Fibroblast of lung (primary cell): ENCODE data around the gene NUP93. TPM values are rescaled to one million over a fixed set of nuclear protein-coding genes. Genes with fewer than 3 reads are reported as not detected.

Experiments
- DNase-seq, 2 donors: peaks; one replicate each; pipeline versions ENCODE4 v3.0.0 to v3.0.0-alpha.2; 2010; ENCODE audit warnings: low read depth in 2 of 2
- H2AFZ ChIP-seq: 2 replicates; pipeline ENCODE4 v1.5.1; 2012; ENCODE audit warnings: low read length, control low read depth, inconsistent platforms
- H3K27ac ChIP-seq: 2 replicates; pipeline ENCODE4 v1.5.1; 2011; ENCODE audit warnings: low read length, control low read depth; ENCODE audit not compliant: insufficient read depth
- H3K27me3 ChIP-seq: 2 replicates; pipeline ENCODE4 v1.5.1; 2011; ENCODE audit warnings: mild to moderate bottlenecking, low read length; ENCODE audit not compliant: control insufficient read depth, insufficient read depth
- H3K36me3 ChIP-seq: 2 replicates; pipeline ENCODE4 v1.5.1; 2011; ENCODE audit warnings: low read length; ENCODE audit not compliant: control insufficient read depth, insufficient read depth
- H3K4me1 ChIP-seq: 2 replicates; pipeline ENCODE4 v1.5.1; 2011; ENCODE audit warnings: low read length; ENCODE audit not compliant: control insufficient read depth, insufficient read depth; ENCODE audit errors: extremely low read depth
- H3K4me2 ChIP-seq: 2 replicates; pipeline ENCODE4 v1.5.1; 2011; ENCODE audit warnings: low read length, control low read depth; ENCODE audit not compliant: insufficient read depth; ENCODE audit errors: extremely low read depth
- H3K4me3 ChIP-seq, 4 experiments: fragments of 200-600 bp in 1 of 4; sonication (generic) in 1 of 4; replicated peaks in 1 of 4; 2 replicates each; pipeline ENCODE4 v1.5.1; 2011 to 2016; ENCODE audit warnings: low read length in 4 of 4, low read depth in 3 of 4, mild to moderate bottlenecking in 3 of 4, control low read depth in 2 of 4, inconsistent platforms in 1 of 4, mixed read lengths in 1 of 4; ENCODE audit not compliant: insufficient read depth in 1 of 4; ENCODE audit errors: control extremely low read depth in 1 of 4
- H3K79me2 ChIP-seq: 2 replicates; pipeline ENCODE4 v1.5.1; 2012; ENCODE audit warnings: mild to moderate bottlenecking, low read length, inconsistent platforms; ENCODE audit not compliant: control insufficient read depth, insufficient read depth
- H3K9ac ChIP-seq: 2 replicates; pipeline ENCODE4 v1.5.1; 2011; ENCODE audit warnings: mild to moderate bottlenecking, low read length, control low read depth; ENCODE audit not compliant: insufficient read depth
- H3K9me3 ChIP-seq: 2 replicates; pipeline ENCODE4 v1.5.1; 2012; ENCODE audit warnings: low read depth, low read length; ENCODE audit not compliant: control insufficient read depth, insufficient read depth
- H4K20me1 ChIP-seq: 2 replicates; pipeline ENCODE4 v1.5.1; 2011; ENCODE audit warnings: low read length; ENCODE audit not compliant: control insufficient read depth, insufficient read depth; ENCODE audit errors: extremely low read depth
- EZH2 ChIP-seq: IDR thresholded peaks from 2 replicates; pipeline ENCODE4 v1.5.1; 2012; ENCODE audit warnings: low read length, control low read depth, mild to moderate bottlenecking; ENCODE audit errors: missing control alignments
- polyA plus RNA-seq, 2 donors: library from polyadenylated mRNA; depleted of rRNA in 1 of 2; stranded (reverse) in 1 of 2; unstranded in 1 of 2; fragments of >200 nt; gene quantifications; 2 replicates each; pipeline ENCODE4 v1.2.1, GENCODE V29; 2011 to 2012; ENCODE audit warnings: missing spikeins in 1 of 2
- total RNA-seq: library from RNA; depleted of rRNA; stranded (reverse); fragments of >200 nt; gene quantifications from 2 replicates; pipeline ENCODE4 v1.2.1, GENCODE V29; 2014
- TF ChIP-seq, protein P1 (sequence below), 2 donors: IDR thresholded peaks in 1 of 2; conservative IDR thresholded peaks in 1 of 2; 1 replicate in 1 of 2; 2 replicates in 1 of 2; pipeline ENCODE4 v1.5.1; 2011 to 2012; ENCODE audit warnings: low read length in 2 of 2, control low read depth in 1 of 2, inconsistent platforms in 1 of 2, low read depth in 1 of 2, mild to moderate bottlenecking in 1 of 2

The NUP93 gene
- total and polyA plus RNA-seq, 2 donors (not counting 1 experiment from before 2014, with no cell fraction given) = 37.6 to 42.9 TPM

DNA sequence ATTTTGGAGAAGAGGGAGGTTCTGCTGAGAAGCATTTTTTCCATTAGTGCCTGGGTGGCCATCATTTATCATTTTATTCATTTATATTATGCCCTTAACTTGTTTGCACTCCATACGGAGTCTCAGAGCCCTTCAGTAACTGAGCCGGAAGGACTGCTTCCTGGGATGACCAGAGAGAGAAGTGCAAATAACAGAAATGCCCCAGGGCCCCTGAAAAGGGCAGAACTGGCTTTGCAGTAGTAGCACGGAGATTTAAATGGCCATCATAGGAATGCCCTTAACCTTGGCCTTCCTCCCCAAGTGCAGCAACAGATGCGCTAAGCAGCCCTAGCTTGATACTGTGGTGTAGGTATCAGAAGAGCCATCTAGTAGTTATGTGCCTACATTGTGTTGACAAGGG, 58.5 kb downstream of the NUP93 start:
- Histone ChIP-seq H3K4me2 (no peak overlapping the region), H4K20me1 (no peaks in the 10 kb centered on the region), H3K9me3 (no peaks in the 10 kb centered on the region)

DNA sequence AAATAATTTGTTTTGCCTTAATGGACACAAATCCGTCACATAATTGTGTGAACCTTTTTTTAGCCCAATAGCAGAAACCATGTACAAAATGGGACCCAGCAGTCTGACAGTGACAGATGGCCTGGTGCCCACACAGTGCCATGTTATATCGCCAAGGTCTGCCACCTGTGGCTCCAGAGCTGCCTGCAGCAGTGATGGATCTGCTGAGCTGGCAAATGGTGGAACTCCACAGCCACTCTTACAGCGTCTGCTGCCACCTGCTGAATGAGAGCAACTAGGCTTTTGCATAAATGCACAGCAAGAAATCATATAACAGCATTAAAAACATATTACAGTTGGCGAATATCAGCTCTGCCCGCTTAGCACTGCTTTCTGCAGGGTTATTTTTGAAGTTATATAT, 59.4 kb downstream of the NUP93 start:
- Histone ChIP-seq H3K36me3 (no peaks in the 10 kb centered on the region), H3K4me2 (no peak overlapping the region), H3K9me3 (no peaks in the 10 kb centered on the region), H3K4me1 (no peaks in the 10 kb centered on the region), H2AFZ (no peak overlapping the region), H3K4me3 (no peak overlapping the region), H3K79me2 (no peaks in the 10 kb centered on the region), H3K27ac (no peak overlapping the region), H4K20me1 (no peaks in the 10 kb centered on the region), H3K9ac (no peak overlapping the region), H3K27me3 (no peaks in the 10 kb centered on the region)
- TF ChIP-seq, protein P1, sequence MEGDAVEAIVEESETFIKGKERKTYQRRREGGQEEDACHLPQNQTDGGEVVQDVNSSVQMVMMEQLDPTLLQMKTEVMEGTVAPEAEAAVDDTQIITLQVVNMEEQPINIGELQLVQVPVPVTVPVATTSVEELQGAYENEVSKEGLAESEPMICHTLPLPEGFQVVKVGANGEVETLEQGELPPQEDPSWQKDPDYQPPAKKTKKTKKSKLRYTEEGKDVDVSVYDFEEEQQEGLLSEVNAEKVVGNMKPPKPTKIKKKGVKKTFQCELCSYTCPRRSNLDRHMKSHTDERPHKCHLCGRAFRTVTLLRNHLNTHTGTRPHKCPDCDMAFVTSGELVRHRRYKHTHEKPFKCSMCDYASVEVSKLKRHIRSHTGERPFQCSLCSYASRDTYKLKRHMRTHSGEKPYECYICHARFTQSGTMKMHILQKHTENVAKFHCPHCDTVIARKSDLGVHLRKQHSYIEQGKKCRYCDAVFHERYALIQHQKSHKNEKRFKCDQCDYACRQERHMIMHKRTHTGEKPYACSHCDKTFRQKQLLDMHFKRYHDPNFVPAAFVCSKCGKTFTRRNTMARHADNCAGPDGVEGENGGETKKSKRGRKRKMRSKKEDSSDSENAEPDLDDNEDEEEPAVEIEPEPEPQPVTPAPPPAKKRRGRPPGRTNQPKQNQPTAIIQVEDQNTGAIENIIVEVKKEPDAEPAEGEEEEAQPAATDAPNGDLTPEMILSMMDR (conservative IDR thresholded peaks at IDR 0.05 in 1 of 2, IDR thresholded peaks at IDR 0.05 in 1 of 2; ENCODE audit: low read depth in 1 of 2, low read length in 2 of 2) = peak; percentile 48 to 58
- no peak for TF ChIP-seq EZH2
- peak; percentile 43 to 60 for DNase-seq

More for the DNA sequence above, 58.5 kb downstream of the NUP93 start:
- H3K36me3 ChIP-seq = no peaks in the 10 kb centered on the region
- TF ChIP-seq, protein P1 (conservative IDR thresholded peaks at IDR 0.05 in 1 of 2, IDR thresholded peaks at IDR 0.05 in 1 of 2; ENCODE audit: low read depth in 1 of 2, low read length in 2 of 2) = no peak
- TF ChIP-seq EZH2 = no peak
- no peaks in the 10 kb centered on the region for H3K4me1 ChIP-seq
- no peak overlapping the region for H3K27ac ChIP-seq
- no peak overlapping the region for H3K9ac ChIP-seq
- H3K4me3 ChIP-seq = no peak overlapping the region
- H3K79me2 ChIP-seq = no peaks in the 10 kb centered on the region
- no peak overlapping the region for H2AFZ ChIP-seq
- no peaks in the 10 kb centered on the region for H3K27me3 ChIP-seq
- DNase-seq = no peak

DNA sequence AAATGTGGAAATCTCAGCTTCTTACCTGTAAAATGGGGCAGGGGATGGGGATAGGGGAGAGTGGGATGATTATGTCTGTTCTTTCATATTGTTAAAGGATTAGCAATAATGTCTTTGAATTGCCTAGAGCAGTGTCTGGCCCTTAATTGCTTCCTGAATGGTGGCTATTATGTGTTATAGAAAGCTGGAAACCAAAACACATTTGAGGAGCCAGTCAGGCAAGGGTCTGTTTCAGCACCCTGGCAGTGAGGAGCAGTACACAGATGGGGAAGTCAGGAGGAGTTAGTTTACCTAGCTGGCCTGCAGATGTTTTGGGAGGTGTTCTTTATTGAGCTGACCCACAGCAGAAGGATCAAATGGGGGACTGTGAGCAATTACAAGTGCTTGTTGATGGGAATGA, 63.0 kb downstream of the NUP93 start:
- no peak overlapping the region for H3K9ac ChIP-seq
- H2AFZ ChIP-seq = no peak overlapping the region
- H4K20me1 ChIP-seq = no peaks in the 10 kb centered on the region
- no peaks in the 10 kb centered on the region for H3K79me2 ChIP-seq
- no peak overlapping the region for H3K27ac ChIP-seq
- TF ChIP-seq, protein P1 (conservative IDR thresholded peaks at IDR 0.05 in 1 of 2, IDR thresholded peaks at IDR 0.05 in 1 of 2; ENCODE audit: low read depth in 1 of 2, low read length in 2 of 2) = no peak
- no peak for TF ChIP-seq EZH2
- no peak overlapping the region for H3K4me3 ChIP-seq
- H3K4me1 ChIP-seq = no peaks in the 10 kb centered on the region
- no peaks in the 10 kb centered on the region for H3K27me3 ChIP-seq
- no peaks in the 10 kb centered on the region for H3K36me3 ChIP-seq
- no peak overlapping the region for H3K4me2 ChIP-seq
- H3K9me3 ChIP-seq = no peaks in the 10 kb centered on the region
- no peak for DNase-seq
